ENCODE data around the gene NEURL1. TPM values are rescaled to one million over a fixed set of nuclear protein-coding genes. Genes with fewer than 3 reads are reported as not detected.
A peak's percentile ranks its signal among the peaks of the same experiment; 100 is the strongest.

Gene NEURL1
- total RNA-seq, 1 experiment from 2014 or later, result 7.9 TPM

DNA sequence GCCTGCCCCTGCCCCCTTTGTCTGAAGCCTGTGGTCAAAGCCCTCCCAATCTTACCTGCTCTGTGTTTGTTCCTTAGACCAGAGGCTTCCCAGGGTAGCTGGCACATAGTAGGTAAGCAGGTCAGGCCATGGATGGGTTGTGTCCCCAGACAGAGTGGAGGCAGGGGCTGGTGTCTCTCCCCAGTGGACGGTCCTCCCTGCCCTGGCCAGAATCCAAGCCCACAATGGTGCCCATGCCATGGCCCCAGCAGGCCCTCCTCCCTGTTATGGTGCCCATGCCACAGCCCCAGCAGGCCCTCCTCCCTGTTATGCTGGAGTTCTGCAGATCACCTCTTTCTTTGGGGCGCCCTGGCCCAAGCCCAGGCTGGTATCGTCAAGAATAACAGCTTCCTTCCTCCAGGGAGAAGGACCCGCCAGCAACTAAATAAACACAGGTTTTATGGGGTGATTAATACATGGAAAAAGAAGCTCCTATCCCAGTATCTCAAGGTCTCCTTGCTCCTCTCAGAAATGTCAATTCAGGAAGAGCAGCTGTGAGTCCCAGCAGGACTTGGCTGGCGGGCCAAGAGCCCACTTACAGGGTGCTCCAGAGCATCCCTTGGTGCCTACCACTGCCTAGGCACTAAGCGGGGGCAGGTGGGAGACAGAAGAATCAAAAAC, 82.0 kb downstream of the NEURL1 start:
- Histone ChIP-seq H3K36me3 (replicated peaks; ENCODE audit: control insufficient read depth, insufficient read depth, low read length) (no peaks in the 10 kb centered on the region), H3K27me3 (ENCODE audit: control insufficient read depth, insufficient read depth, low read length) (no peaks in the 10 kb centered on the region), H3K4me3 (ENCODE audit: insufficient read depth, low read depth, low read length) (no peak overlapping the region)
- no peak for DNase-seq

DNA sequence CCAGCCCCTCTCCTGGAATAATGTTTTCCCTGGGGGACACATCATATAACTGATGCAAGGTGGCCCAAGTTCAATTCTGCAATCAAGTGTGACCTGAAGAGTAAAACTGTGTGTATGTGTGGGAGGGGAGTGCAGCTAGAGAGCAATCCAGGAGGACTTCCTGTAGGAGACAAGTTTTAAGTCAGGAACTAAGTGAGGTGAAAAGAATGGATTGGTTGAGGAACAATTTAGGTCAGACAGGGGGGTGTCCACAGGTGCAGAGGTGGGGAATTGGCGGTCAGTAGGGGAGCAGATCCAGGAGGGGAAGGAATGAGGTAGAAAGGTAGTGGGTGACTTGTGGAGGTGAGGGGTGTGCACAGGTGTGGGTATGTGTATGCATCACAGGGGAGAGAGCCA, 82.6 kb downstream of the NEURL1 start:
- H3K4me3 ChIP-seq (ENCODE audit: insufficient read depth, low read depth, low read length), result no peak overlapping the region
- H3K27me3 ChIP-seq (ENCODE audit: control insufficient read depth, insufficient read depth, low read length), result no peaks in the 10 kb centered on the region
- no peaks in the 10 kb centered on the region for H3K36me3 ChIP-seq (replicated peaks; ENCODE audit: control insufficient read depth, insufficient read depth, low read length)
- no peak for DNase-seq

DNA sequence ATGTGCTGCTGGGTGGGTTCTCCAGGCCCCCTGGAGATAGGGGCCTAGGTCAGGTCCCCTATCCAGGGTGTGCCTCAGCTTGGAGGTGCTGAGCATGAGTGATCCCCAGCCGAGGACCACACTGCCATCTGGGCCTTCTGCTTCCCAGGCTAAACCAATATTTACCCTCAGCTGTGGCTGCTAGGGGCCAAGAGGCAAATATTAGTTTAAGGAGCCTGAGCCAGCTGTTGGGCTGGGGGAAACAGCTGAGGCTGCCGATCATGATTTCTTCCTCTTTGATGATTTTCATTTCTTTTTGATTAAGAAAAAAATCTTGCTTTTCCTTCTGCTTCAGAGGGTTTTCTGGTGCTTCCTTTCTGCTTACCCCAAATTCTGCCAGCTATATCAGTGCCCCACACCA, 83.4 kb downstream of the NEURL1 start:
- DNase-seq, result no peak
- Histone ChIP-seq H3K4me3 (ENCODE audit: insufficient read depth, low read depth, low read length) (no peak overlapping the region), H3K27me3 (ENCODE audit: control insufficient read depth, insufficient read depth, low read length) (no peaks in the 10 kb centered on the region), H3K36me3 (replicated peaks; ENCODE audit: control insufficient read depth, insufficient read depth, low read length) (no peaks in the 10 kb centered on the region)

DNA sequence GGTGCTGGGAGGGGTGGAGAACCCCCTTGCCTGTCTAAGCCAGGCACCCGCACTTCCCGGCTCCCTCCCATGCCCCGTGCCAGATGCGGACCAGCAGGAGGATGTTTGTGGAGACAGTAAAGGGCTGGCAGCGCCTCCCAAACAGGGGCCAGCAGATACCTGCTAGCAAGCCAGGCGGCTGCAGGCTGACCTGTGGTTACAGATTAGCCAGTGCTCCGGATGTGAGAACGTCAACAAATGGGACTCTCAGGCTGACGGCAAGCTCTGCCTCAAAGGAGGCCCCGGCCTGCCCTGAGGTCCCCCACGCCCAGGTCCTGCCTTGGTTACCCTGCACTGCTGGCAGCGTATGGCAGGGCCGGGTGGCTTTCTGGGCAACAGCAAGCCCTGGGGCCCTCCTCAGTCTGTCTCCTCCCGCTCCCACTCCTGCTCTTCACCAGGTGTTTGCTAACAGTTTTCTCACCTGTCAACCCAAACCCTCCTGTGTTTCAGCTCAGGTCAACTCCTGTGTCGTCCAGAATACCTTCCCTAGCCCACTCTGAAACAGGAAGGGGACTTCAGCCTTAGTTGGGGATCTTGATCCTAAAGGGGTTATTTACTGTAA, 85.4 kb downstream of the NEURL1 start:
- Histone ChIP-seq H3K4me3 (ENCODE audit: insufficient read depth, low read depth, low read length) (no peak overlapping the region), H3K27me3 (ENCODE audit: control insufficient read depth, insufficient read depth, low read length) (no peaks in the 10 kb centered on the region), H3K36me3 (replicated peaks; ENCODE audit: control insufficient read depth, insufficient read depth, low read length) (no peaks in the 10 kb centered on the region)
- DNase-seq, result no peak

DNA sequence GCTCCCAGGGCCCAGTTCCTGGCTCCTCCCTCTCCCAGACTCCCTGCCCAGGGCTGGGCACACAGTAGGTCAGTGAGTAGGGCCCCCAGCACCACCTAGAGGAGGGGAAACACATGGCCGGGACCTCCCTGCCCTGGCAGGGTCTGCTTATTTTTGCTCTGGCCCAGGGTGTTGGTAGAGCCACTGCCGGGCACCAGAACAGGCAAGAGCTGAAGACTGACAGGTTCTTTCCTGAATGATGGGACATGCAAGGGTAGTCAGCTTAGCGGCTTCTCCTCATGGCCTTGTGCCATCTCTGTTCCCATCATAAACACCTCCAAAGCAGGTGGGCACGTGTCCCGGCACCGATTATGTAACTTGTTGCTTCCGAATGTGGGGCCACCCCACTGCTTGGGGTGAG, 86.5 kb downstream of the NEURL1 start:
- Histone ChIP-seq H3K4me3 (ENCODE audit: insufficient read depth, low read depth, low read length) (no peak overlapping the region), H3K36me3 (replicated peaks; ENCODE audit: control insufficient read depth, insufficient read depth, low read length) (no peaks in the 10 kb centered on the region), H3K27me3 (ENCODE audit: control insufficient read depth, insufficient read depth, low read length) (no peaks in the 10 kb centered on the region)
- peak; percentile 86 for DNase-seq

DNA sequence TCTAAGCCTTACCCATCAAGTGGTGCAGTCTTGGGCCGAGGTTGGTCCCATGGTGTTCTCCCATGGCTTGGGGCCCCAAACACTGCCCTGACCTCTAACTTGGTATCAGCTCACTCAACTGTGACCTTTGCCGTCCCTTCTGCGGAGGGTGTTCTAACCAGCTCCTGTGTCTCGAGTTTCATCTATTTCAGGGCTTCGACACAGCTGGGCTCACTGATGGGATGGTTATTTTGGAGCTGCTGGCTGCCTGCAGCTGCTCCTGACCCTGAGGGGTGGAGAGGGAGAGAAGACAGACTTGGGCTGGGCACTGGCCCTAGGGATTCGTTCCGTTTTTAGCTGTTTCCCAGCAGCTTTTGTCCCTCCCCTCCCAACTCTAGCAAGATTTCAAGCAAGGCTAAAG, 86.9 kb downstream of the NEURL1 start:
- Histone ChIP-seq H3K27me3 (ENCODE audit: control insufficient read depth, insufficient read depth, low read length) (no peaks in the 10 kb centered on the region), H3K4me3 (ENCODE audit: insufficient read depth, low read depth, low read length) (no peak overlapping the region), H3K36me3 (replicated peaks; ENCODE audit: control insufficient read depth, insufficient read depth, low read length) (no peaks in the 10 kb centered on the region)
- DNase-seq, result no peak

DNA sequence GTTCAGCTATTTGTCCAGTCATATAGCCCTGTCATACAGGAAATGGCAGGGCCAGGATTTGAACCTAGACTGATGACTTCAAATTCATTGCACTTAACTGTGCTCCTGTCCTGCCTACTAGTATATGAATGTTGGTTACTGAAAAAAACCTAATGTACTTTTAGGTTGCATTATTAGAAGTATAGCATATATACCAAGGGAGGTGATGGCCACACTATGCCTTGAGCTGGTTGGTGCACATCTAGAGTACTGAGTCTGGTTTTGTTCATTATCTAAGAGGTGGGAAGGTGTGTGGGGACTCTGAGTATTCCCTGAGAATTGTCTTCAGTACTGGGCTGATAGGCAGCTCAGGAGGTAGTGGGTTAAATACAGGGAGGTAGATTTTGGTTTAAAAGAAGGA, 88.0 kb downstream of the NEURL1 start:
- Histone ChIP-seq H3K27me3 (ENCODE audit: control insufficient read depth, insufficient read depth, low read length) (no peaks in the 10 kb centered on the region), H3K36me3 (replicated peaks; ENCODE audit: control insufficient read depth, insufficient read depth, low read length) (no peaks in the 10 kb centered on the region), H3K4me3 (ENCODE audit: insufficient read depth, low read depth, low read length) (no peak overlapping the region)
- no peak for DNase-seq

DNA sequence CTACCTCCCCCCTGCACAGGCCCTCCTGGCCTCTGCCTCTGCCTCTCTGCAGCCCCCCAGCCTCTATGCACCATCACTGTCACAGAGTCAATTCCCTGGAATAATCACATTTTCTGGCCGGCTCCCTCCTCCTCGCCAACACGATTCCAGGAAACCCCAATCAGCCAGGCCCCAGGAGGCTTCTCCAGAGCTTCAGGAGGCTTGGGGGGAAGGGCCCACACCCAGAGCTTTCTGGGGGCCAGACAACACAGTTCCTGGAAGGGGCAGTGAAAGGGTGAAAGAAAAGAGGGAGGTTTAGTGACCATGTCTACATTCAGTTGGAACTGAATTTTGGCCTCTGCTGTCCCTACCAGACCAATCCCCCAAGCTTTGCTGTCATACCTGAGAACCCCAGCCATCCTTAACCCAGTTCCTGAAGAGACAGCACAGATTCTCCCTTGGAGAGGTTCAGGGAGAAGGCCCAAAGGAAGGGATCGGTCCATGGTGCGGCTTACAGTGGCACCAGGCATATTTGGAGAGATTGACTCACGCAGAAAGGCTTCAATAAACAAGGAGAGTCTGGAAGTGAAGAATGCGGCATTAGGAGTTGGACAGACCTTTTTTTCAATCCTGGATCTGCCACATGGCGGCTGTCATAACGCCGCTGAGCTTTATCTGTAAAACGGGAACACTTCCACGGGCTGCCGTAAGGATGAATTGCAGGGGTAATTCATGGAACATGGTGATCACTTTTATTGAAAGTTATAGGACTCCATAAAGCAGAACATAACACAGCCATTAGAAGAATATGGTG, 89.0 kb downstream of the NEURL1 start:
- Histone ChIP-seq H3K27me3 (ENCODE audit: control insufficient read depth, insufficient read depth, low read length) (no peaks in the 10 kb centered on the region), H3K4me3 (ENCODE audit: insufficient read depth, low read depth, low read length) (no peak overlapping the region), H3K36me3 (replicated peaks; ENCODE audit: control insufficient read depth, insufficient read depth, low read length) (no peaks in the 10 kb centered on the region)
- DNase-seq, result no peak

DNA sequence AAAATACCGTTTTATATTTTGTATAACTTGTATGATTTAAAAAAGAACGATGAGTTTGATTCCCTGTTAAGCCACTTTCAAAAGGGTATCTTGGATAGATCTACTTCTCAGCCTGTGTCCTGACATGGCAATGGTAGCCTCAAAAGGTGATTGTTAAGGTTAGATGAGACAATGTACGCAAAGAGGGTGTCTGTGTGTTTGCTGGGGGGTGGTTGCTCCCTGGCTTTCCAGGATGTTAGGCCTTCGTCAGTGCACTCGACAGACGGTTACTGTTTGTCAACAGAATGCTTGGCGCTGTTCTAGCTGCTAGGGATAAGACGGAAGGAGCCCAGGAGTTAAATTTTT, 90.3 kb downstream of the NEURL1 start:
- DNase-seq, result no peak
- H3K36me3 ChIP-seq (replicated peaks; ENCODE audit: control insufficient read depth, insufficient read depth, low read length), result no peaks in the 10 kb centered on the region
- H3K27me3 ChIP-seq (ENCODE audit: control insufficient read depth, insufficient read depth, low read length), result no peaks in the 10 kb centered on the region
- no peak overlapping the region for H3K4me3 ChIP-seq (ENCODE audit: insufficient read depth, low read depth, low read length)

DNA sequence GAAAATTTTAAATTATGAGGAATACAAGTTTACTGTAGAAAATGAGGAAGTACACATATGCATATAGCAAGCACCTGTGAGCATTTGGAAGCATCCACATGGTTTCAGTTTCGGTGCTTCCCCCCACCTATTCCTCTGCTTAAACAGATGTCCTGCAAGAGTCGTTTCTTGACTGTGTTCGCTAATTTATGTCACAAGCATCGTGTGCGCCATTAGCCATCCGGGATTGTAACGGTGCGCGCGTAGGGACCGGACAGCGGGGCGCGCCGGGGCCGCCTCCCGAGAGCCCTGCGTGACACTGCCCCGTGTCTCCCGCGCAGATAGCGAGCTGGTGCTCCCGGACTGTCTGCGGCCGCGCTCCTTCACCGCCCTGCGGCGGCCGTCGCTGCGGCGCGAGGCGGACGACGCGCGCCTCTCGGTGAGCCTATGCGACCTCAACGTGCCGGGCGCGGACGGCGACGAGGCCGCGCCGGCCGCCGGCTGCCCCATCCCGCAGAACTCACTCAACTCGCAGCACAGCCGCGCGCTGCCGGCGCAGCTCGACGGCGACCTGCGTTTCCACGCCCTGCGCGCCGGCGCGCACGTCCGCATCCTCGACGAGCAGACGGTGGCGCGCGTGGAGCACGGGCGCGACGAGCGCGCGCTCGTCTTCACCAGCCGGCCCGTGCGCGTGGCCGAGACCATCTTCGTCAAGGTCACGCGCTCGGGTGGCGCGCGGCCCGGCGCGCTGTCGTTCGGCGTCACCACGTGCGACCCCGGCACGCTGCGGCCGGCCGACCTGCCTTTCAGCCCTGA, 90.9 kb downstream of the NEURL1 start:
- no peaks in the 10 kb centered on the region for H3K36me3 ChIP-seq (replicated peaks; ENCODE audit: control insufficient read depth, insufficient read depth, low read length)
- no peaks in the 10 kb centered on the region for H3K27me3 ChIP-seq (ENCODE audit: control insufficient read depth, insufficient read depth, low read length)
- DNase-seq, result no peak
- H3K4me3 ChIP-seq (ENCODE audit: insufficient read depth, low read depth, low read length), result no peak overlapping the region

DNA sequence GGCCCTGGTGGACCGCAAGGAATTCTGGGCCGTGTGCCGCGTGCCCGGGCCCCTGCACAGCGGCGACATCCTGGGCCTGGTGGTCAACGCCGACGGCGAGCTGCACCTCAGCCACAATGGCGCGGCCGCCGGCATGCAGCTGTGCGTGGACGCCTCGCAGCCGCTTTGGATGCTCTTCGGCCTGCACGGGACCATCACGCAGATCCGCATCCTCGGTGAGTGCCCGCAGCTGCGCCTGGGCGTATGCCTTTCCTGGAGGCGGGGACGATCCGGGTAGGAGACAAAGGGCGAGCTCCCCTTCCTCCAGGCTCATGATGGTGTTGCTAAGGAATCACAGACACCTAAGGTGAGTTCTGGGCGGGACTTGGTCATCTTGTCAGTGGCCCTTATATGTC, 91.5 kb downstream of the NEURL1 start:
- DNase-seq, result no peak
- Histone ChIP-seq H3K27me3 (ENCODE audit: control insufficient read depth, insufficient read depth, low read length) (no peaks in the 10 kb centered on the region), H3K36me3 (replicated peaks; ENCODE audit: control insufficient read depth, insufficient read depth, low read length) (no peaks in the 10 kb centered on the region), H3K4me3 (ENCODE audit: insufficient read depth, low read depth, low read length) (no peak overlapping the region)

DNA sequence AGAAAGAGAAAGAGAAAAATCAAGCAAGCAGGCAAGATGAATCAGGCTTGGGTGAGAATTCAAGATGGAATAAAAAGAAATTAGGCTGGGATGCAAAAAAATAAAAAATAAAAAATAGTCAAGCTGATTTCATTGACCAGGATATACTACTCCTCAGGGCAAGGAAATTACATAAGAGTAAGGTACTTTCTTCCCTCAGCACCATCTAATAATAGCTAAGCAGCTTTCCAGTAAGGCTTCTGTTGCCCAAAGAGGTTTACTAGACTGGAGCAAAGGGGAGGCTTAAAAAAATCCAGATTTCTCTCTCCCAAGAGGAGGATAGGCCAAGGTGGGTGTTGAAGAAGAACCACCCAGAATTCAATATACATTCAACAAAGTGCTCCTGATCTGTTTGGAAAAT, 93.6 kb downstream of the NEURL1 start:
- no peak for DNase-seq
- Histone ChIP-seq H3K27me3 (ENCODE audit: control insufficient read depth, insufficient read depth, low read length) (no peaks in the 10 kb centered on the region), H3K36me3 (replicated peaks; ENCODE audit: control insufficient read depth, insufficient read depth, low read length) (no peaks in the 10 kb centered on the region), H3K4me3 (ENCODE audit: insufficient read depth, low read depth, low read length) (no peak overlapping the region)

DNA sequence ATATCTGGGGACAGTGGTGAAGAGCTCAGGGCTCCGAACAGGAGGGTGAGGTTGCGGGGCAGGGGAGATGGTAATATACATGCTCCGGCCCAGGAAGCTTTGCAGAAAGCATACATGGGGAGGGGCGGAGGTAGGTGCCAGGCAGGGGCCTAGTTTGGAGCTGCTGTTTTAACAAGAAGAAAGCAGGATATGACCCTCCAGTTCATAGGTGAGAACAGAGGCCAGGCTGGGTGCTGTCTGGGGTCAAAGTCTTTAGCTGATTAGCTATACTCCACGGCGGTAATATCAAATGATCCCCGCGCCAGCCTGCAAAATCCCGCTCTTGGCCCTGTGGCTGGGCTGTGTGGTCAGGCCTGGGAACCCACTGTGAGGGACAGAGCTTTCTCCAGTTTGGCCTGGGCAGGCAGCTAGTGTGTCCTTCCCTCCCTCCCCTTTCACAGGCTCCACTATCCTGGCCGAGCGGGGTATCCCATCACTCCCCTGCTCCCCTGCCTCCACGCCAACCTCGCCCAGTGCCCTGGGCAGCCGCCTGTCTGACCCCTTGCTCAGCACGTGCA, 95.6 kb downstream of the NEURL1 start:
- no peaks in the 10 kb centered on the region for H3K27me3 ChIP-seq (ENCODE audit: control insufficient read depth, insufficient read depth, low read length)
- H3K36me3 ChIP-seq (replicated peaks; ENCODE audit: control insufficient read depth, insufficient read depth, low read length), result no peaks in the 10 kb centered on the region
- no peak overlapping the region for H3K4me3 ChIP-seq (ENCODE audit: insufficient read depth, low read depth, low read length)
- DNase-seq, result no peak

DNA sequence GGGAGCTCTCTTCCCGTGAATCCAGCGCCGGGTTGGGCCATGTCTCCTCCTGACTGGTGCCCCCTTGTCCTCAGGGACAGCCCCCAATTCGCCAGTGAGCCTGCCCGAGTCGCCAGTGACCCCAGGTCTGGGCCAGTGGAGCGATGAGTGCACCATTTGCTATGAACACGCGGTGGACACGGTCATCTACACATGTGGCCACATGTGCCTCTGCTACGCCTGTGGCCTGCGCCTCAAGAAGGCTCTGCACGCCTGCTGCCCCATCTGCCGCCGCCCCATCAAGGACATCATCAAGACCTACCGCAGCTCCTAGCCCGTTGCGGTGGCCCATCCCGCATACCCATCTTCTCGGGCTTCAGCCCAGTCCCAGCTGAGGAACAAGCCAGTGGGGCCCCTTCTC, 96.6 kb downstream of the NEURL1 start:
- Histone ChIP-seq H3K27me3 (ENCODE audit: control insufficient read depth, insufficient read depth, low read length) (no peaks in the 10 kb centered on the region), H3K36me3 (replicated peaks; ENCODE audit: control insufficient read depth, insufficient read depth, low read length) (no peaks in the 10 kb centered on the region), H3K4me3 (ENCODE audit: insufficient read depth, low read depth, low read length) (no peak overlapping the region)
- DNase-seq, result peak; percentile 53

All from H7 (cell line).